Activated CD4-positive, alpha-beta T cell treated with anti-CD3 and anti-CD28 coated beads, Interleukin-2, Interleukin-4, amounts not matched to agents 100 ng/mL and 50 ng/mL, durations not matched to agents 16 hours and 8 hours (primary cell): Measurements from ENCODE around the gene RBM23.
A peak's percentile ranks its signal among the peaks of the same experiment; 100 is the strongest.

Source experiments
- DNase-seq: peaks from one replicate; pipeline ENCODE4 v3.0.0-alpha.2; 2020; ENCODE audit warnings: low spot score

Gene RBM23

DNA sequence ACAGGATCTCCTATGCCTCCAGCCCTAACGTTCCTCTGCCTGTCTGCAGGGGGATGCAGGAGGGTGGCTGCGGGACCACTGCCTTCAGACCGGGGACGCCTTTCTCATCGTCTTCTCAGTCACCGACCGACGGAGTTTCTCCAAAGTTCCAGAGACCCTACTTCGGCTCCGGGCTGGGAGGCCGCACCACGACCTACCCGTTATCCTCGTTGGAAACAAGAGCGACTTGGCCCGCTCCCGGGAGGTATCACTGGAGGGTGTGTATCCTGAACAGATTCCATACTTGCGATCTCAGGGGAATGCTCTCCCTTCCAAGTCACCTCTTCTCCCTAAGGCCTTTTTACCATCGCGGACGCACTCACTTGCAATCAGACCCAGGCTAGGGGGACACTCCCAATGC is 33.0 kb downstream of the RBM23 start:
- no peak for DNase-seq

DNA sequence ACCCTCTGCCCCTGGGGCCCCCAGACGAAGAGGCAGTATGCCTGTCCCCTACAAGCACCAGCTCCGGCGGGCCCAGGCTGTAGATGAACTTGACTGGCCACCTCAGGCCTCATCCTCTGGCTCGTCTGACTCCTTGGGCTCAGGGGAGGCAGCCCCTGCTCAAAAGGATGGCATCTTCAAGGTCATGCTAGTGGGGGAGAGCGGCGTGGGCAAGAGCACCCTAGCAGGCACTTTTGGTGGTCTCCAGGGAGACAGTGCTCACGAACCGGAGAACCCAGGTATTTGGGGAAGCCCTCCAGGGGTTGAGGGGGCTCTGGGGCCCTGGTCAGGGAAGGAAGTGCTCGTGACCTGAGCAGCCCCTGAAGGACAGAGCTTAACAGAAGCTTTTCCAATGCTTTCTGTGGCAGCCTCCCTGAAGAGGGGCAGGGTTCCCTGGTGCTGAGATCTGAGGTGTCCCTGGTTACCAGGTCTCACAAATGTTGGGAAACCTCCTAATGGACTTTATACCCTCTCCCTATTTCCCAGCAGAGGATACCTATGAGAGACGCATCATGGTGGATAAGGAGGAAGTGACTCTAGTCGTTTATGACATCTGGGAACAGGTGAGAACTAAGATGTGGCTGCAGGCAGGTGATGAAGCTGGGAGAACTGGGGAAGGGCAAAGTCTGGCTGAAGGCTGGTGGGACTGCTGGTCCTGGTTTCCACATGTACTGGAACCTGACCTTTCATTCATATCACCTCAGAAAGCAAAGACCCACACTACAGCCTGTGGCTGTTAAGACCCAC is 34.0 kb downstream of the RBM23 start:
- DNase-seq: no peak

DNA sequence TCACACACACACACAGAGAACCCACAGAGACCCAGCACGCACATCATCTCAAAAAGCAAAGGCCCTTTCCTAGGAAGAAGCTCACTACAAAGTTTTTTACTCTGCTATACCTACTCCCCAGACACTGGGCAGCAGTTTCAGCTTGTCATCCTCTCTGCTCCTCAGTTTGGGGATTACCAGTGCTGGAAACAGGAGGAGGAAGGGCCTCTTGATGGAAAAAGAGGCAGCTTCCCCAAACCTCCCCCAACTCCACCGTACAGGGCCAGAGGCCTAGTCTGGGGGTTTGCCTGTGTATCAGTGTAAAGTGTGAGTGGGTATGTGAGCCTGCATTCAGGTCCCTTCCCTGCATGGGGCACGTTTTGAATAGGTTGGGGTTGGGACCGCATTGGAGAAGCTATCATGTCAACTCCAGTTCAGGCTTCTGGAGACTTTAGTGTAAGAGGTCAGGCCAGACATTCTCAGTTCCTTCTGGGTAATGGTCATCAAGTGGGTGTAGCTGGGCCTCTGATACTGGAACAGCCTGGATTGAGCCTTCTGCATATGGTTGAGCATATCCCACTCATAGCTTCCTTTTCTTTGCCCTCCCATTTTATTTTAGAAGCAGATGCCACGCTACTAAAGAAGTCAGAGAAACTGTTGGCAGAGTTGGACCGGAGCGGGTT is 34.7 kb downstream of the RBM23 start:
- DNase-seq: no peak

DNA sequence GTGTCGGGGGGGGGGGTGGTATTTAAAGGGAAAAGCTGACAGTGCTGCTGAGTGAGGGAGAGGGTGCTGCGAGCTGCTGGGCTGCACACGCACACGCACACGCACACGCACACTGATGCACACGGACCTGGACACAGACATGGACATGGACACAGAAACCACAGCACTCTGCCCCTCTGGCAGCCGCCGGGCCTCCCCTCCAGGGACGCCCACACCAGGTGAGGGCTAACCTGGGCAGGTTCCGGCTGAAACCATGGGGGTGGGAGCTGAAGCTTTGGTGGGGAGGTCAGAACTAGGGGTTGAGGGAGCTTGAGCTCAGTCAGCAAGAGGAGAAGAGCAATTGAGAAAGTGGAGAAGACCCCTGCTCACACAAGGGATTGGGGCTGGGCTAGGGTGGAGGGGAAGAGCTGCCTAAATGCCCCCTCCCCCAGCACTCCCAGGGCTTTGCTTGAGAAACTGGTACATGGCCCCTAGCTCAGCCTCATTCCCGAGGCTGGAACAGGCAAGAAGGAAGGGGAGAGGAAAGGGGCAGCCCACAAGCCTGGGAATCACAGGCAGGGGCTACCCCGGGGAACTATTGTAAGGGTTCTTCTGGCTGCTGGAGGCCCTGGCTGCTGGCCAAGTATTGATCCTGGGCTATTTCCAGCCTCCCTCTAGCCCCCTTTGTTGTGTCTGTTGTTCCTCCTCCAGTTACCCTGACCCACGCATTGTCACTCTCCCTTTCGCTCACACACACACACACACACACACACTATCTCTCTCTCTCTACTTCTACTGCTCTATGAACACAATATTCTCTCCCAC is 35.6 kb downstream of the RBM23 start, which contains the start of gene REM2:
TSS of gene REM2 (plus strand) at position 50 of the 804 bp plus-strand sequence. CDS start at position 116, 66 bp downstream.
- DNase-seq: no peak

DNA sequence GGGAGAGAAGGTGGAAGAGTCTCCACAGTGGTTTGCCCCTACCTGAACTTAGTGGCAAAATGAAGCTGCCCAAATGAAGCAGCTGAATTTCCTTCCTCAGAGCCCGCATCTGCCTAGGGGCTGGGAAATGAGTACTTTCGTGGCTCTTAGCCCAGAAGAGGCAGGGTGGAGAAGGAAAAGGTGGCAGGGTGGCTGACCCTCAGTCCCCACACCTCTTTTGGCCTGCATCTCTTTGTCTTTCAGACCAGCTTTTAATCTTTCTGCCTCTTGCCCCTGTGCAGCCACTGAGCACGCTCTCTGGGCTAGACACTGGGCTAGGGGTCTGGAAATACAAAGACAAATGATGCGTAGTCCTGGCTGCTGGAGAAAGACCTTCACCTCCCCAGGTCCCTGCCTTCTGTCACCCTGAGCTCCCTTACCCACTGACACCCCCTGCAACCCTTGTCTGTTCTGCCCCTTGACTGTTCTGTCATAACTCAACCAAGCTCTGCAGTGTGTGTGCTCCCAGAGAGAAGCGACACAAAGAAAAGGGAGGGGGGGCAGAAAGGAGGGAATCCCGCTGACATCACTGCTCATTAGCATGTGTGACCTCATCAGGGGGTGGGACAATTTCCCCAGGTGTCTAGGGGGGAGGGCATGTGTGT is 36.3 kb downstream of the RBM23 start:
- no peak for DNase-seq

DNA sequence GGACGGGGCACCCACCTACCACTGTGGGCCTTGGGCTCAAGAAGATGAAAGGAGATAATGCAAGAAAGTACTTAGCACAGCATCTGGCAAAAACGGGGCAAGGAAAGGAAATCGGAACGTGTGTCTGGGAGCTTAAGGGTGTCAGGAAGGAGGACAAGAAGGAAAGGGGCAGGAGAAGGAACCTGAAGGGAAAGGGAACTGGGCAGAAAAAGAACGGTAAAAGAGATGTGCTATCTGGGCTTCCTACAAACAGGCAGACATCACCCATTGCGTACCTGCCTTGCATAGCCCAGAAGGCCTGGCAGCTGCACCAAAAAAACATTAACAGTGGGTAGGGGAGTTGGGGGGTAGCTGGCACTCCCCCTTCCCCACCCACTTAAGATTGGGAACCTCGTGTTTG is 36.9 kb downstream of the RBM23 start:
- no peak for DNase-seq

DNA sequence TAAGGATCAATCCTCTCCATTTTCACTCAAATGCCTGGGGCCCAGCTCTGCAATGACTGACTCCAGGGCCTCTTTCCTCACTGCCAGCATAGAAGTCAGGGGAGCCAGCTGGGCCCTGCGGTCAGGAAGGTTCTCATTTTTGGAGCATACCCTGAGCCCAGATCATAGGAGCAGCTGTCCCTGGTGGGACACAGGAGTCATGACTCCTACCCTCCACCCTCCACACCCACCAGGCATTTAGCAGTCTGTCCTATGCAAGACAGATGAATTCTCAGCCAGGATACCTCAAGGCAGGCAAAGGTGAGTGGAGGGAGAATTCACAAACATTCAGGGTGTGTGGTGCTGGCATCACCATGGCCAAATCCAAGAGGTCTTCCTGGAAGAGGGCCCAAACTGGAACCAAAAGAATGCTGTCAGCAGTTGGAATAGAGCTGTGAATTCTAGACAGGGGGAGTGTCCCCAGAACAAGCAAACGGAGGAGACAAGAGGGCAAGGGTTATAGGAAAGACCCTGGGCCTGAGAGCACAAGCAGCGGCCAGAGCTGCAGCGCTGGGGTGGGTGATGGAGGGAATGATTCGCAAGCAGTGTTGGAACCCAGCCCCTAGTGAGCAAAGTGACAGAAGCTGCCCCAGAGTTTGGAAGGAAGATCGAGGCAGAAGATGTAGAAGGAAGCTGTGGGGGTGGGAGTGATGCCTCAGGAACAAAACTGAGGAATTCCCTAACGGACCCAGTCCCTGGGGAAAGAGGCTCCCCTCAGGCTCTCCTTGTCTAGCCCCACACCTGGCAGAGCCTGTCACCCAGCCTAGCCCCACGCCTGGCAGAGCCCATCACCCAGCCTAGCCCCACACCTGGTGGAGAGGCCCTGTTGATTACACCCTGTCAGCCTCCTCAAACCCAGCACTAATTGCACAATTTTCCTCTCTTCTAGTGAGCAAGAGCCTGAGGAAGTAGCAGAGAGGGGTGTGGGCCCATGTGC is 40.4 kb downstream of the RBM23 start:
- DNase-seq: no peak

DNA sequence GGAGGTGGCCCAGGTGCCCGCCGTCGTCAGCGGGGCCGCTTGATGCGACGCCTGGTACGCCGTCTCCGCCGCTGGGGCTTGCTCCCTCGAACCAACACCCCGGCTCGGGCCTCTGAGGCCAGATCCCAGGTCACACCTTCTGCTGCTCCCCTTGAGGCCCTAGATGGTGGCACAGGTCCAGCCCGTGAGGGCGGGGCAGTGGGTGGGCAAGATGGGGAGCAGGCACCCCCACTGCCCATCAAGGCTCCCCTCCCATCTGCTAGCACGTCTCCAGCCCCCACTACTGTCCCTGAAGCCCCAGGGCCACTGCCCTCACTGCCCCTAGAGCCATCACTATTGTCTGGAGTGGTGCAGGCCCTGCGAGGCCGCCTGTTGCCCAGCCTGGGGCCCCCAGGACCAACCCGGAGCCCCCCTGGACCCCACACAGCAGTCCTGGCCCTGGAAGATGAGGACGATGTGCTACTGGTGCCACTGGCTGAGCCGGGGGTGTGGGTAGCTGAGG is 41.9 kb downstream of the RBM23 start:
- DNase-seq: no peak

DNA sequence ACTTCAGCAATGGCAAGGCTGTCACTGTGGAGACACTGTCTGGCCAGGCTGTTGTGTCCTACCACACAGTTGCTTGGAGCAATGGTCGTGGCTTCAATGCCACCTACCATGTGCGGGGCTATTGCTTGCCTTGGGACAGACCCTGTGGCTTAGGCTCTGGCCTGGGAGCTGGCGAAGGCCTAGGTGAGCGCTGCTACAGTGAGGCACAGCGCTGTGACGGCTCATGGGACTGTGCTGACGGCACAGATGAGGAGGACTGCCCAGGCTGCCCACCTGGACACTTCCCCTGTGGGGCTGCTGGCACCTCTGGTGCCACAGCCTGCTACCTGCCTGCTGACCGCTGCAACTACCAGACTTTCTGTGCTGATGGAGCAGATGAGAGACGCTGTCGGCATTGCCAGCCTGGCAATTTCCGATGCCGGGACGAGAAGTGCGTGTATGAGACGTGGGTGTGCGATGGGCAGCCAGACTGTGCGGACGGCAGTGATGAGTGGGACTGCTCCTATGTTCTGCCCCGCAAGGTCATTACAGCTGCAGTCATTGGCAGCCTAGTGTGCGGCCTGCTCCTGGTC is 43.1 kb downstream of the RBM23 start:
- DNase-seq: no peak

DNA sequence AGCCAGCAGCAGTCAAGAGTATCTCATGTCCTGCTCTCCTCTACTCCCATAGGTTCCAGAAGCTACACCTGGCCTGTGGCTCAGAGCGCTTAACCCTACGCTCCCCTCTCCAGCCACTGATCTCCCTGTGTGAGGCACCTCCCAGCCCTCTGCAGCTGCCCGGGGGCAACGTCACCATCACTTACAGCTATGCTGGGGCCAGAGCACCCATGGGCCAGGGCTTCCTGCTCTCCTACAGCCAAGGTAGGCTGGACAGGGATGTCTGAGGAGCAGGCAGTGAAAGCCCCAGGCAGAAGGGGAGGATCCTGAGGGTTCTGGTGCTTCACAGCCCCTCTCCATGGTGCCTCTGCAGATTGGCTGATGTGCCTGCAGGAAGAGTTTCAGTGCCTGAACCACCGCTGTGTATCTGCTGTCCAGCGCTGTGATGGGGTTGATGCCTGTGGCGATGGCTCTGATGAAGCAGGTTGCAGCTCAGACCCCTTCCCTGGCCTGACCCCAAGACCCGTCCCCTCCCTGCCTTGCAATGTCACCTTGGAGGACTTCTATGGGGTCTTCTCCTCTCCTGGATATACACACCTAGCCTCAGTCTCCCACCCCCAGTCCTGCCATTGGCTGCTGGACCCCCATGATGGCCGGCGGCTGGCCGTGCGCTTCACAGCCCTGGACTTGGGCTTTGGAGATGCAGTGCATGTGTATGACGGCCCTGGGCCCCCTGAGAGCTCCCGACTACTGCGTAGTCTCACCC is 43.8 kb downstream of the RBM23 start:
- DNase-seq: no peak

DNA sequence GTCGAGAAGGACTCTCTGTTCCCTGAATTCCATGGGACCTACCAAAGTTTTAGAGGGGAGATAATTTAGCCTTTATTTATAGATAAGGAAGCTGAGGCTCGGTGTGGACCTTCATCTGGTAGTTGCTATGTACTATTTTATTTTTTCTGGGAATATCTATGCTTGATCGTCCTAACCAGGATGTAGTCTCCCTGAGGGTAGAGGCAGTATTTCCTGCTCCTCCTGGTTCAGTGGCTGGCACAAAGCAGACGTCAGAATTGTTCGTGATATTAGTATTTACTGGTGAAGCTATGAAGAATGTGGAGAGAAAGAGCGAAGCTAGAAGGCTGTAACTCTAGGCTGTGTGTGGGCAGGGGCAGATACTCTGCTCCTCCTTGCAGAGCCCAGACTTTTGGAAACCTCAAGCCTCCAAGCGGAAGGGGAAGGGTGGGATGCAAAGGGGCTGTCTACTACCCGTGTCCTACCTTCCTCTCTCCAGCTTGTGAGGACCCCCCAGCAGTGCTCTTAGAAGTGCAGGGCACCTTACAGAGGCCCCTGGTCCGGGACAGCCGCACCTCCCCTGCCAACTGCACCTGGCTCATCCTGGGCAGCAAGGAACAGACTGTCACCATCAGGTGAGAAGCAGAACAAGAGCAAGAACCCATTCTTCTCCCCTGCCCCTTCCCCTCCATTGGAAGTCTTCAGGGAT is 46.0 kb downstream of the RBM23 start:
- no peak for DNase-seq

DNA sequence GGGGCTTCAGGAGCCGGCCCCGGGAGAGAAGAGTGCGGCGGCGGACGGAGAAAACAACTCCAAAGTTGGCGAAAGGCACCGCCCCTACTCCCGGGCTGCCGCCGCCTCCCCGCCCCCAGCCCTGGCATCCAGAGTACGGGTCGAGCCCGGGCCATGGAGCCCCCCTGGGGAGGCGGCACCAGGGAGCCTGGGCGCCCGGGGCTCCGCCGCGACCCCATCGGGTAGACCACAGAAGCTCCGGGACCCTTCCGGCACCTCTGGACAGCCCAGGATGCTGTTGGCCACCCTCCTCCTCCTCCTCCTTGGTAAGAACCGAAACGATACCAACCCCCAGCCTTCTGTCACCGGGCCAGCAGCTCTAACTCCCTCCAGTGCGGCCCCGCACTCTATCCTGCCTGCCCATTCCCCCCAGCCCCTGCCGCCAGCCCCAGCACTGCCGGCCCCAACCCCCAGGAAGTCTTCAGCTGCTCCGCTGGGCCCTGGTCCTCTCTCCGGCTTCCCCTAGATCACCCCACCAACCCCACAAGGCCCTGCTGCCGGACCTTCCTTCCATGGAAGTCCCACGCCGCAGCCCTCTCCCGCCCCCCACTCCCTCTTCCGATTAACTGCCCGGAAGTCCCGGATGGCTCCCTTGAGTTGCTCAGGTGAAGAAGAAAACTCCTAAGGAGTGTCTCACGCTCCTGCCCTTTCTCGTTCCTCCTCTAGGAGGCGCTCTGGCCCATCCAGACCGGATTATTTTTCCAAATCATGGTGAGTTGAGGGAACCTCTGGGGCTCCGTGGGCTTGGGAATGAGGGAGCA is 46.7 kb downstream of the RBM23 start:
- peak; percentile 77 for DNase-seq

DNA sequence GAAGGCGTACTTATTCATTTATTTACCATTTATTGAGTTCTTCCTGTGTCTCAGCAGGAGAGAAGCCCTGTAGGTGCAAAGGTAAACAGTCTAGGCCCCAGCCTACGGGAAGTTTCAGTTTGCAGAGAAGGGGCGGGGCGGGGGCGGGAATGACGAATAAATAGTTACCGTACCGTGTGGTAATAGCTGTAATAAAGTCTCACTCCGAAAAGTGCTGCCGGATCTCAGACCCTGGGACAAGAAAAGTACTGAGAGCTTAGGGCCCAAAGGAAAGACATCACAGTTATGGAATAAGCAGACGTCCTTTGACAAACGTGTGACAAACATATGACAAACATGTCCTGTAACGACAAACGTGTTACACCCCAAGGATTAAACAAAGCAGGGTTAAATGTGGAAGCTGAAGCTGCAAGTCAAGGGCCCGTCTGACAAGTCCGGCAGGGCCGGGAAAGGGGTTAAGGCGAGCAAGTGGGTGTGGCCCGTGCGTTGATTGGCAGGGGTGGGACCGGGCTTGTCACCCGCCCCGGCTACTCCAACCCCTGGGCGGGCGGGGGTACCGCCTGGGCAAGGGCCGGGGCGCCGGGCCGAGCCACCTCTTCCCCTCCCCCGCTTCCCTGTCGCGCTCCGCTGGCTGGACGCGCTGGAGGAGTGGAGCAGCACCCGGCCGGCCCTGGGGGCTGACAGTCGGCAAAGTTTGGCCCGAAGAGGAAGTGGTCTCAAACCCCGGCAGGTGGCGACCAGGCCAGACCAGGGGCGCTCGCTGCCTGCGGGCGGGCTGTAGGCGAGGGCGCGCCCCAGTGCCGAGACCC is 47.5 kb downstream of the RBM23 start, which contains the start of gene LRP10:
TSS of gene LRP10 (plus strand) at position 517 of the 809 bp plus-strand sequence. CDS start 564 bp downstream, outside the sequence.
- DNase-seq: peak; percentile 82

DNA sequence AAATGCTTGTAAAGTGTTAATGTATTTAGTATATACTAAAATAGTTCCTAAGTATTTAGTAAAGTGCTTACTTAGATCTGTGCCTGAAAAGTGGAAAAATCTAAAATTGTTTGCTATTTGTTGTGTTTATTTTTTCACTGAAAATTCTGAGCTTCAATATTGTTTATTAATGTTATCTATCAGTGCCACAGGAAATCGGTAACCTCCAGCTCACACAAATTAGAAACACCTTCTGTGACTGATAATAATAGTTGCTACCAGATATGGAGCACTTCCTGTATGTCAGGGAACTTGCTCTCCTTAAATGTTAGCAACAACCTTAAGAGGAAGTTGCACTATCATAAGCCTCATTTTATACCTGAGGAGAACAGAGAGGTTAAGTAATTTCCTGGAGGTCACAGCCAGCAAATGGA is 48.1 kb downstream of the RBM23 start:
- no peak for DNase-seq

DNA sequence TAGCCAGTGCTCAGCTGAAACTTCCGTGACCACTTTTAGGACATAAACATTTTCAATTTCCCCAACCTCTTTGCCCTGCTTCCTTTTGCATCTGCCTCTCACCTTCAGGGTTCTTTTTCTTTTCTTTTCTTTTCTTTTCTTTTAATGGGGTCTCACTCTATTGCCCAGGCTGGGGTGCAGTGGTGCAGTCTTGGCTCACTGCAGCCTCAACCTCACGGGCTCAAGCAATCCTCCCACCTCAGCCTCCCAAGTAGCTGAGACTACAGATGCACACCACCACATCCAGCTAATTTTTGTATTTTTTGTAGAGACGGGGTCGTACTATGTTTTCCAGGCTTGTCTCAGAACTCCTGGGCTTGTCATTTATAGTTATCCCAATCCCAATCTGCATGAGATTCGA is 52.1 kb downstream of the RBM23 start:
- no peak for DNase-seq

DNA sequence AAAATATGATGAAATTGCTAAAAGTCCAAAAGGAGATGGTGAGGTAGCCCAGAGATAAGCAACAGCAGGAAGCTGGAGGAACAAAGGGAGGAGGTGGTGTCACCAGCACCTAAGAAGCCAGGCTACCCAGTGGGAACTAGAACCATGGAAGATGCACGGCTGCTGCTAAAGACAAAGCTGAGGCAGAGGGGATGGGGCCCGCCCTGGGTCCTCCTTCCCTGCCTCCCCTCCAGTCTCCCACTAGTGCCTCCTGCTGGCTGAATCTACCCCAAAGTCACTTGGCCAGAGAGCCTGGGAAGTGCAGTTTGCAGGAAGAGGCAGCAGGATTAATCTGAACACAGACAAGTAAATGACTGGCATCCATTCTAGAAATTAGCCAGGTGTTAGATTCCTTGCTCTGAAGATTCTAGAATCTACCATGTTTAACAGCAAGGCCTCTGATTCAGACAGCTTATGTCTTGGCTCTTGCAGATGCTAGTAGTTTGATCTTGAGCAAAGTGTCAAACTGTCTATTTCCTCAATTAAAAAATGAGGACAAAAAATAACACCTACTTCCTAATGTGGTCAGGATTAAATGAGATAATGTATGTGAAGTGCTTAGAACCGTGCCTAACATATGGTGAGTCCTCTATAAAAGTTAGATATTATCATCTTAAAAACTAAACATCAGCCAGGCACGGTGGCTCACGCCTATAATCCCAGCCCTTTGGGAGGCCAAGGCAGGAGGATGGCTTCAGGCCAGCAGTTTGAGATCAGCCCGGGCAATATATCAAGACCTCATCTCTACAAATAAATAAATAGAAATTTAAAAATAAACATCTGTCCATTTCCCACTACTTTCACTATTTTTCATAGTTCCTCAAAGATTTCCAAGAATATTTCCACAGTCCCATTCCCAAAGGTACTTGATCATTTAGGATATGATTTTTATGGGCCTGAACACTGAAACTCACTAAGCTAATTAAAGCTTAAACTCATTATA is 53.2 kb downstream of the RBM23 start:
- DNase-seq: no peak
